ENCODE measurements around the gene CTPS1.

DNA sequence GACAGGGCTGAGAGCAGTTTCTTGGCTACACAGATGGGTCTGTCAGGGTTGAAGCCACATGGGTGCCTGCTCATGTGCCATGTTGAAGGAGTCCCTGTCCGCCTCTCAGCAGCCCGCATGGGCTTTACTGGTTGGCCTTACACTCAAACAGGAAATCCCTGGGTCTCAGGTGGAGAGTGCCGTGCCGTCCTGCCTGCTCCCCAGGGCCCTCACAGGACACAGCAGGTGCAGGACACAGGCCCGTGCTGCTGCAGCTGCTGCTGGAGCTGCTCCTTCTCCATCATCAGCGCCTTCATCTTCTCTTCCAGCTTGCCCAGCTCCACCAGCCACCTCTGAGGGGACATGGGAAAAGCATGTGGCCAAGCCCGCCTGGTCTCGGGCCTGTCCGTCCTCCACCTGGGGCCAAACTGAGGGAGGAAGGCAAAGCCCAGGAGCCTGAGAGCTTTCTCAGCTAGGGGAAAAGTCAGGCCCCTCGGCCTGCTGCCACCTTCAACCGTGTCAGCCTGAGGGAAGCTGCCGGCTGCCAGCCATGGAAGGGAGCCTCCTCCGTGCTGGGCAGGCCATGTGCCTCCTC is 36.5 kb downstream of the CTPS1 start:
- TF ChIP-seq, protein P1, sequence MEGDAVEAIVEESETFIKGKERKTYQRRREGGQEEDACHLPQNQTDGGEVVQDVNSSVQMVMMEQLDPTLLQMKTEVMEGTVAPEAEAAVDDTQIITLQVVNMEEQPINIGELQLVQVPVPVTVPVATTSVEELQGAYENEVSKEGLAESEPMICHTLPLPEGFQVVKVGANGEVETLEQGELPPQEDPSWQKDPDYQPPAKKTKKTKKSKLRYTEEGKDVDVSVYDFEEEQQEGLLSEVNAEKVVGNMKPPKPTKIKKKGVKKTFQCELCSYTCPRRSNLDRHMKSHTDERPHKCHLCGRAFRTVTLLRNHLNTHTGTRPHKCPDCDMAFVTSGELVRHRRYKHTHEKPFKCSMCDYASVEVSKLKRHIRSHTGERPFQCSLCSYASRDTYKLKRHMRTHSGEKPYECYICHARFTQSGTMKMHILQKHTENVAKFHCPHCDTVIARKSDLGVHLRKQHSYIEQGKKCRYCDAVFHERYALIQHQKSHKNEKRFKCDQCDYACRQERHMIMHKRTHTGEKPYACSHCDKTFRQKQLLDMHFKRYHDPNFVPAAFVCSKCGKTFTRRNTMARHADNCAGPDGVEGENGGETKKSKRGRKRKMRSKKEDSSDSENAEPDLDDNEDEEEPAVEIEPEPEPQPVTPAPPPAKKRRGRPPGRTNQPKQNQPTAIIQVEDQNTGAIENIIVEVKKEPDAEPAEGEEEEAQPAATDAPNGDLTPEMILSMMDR (IDR thresholded peaks at IDR 0.05) = no peak
- no peak for TF ChIP-seq EZH2 (IDR thresholded peaks at IDR 0.05)

All from neural progenitor cell (in vitro differentiated cells).